ENCODE data around the gene ABHD12. TPM values are rescaled to one million over a fixed set of nuclear protein-coding genes. Genes with fewer than 3 reads are reported as not detected.

The ABHD12 gene
- total RNA-seq, 2 donors from 2014 or later = 48.2 to 52.7 TPM

DNA sequence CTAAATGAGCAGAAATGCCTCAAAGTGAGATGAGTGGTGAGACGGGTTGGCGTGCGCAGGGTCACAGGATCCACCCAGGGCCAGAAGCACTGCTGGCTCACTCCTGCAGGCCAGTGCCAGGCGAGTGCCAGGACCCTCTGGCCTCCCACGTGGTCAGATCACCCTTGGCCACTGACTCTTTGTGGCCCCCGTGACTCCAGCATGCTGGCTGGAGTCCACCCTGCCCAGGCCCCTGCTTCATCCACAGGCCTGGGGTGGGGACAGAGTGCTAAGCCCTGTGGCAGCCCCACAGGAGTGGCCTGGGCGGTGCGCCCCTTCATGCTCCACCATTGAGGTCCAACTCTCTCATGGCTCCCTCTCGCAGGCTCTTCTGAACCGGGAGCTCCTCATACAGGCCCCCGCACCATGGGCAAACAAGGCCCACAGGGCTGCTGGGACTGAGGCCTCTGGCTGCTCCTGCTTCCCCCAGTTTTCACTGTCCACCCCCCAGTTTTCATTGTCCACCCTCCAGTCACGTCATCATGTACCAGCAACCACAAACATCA is 61.6 kb downstream of the ABHD12 start:
- no peak overlapping the region for H3K9ac ChIP-seq (ENCODE audit: extremely low read depth, low read length, poor library complexity, severe bottlenecking)
- H3K36me3 Mint-ChIP-seq (ENCODE audit: low read depth) = peaks cover 20% of the 10 kb centered on the region
- H3K9me3 Mint-ChIP-seq = peaks cover 19% of the 10 kb centered on the region
- no peak overlapping the region for H3K27ac ChIP-seq (ENCODE audit: low read depth, low read length)
- H3K9me3 ChIP-seq (ENCODE audit: control insufficient read depth, low read length) = no peaks in the 10 kb centered on the region
- no peak for TF ChIP-seq CTCF (conservative IDR thresholded peaks at IDR 0.05)
- H3K4me1 ChIP-seq (ENCODE audit: control insufficient read depth, insufficient read depth, low read length) = no peaks in the 10 kb centered on the region
- H3K4me3 ChIP-seq (ENCODE audit: low read length) = no peak overlapping the region
- 89 to 94% methylated on average over 8 to 12 of the region's 12 CpGs for WGBS, 2 experiments (ENCODE audit: insufficient coverage in 1 of 2, insufficient read length in 1 of 2)
- H3K27me3 Mint-ChIP-seq (ENCODE audit: insufficient read depth) = no peaks in the 10 kb centered on the region
- peaks cover 2% of the 10 kb centered on the region for H3K4me1 Mint-ChIP-seq
- peak overlapping the region; percentile 21 for H3K27ac Mint-ChIP-seq
- no peaks in the 10 kb centered on the region for H3K27me3 ChIP-seq (ENCODE audit: control insufficient read depth, insufficient read depth, low read length, poor library complexity, severe bottlenecking)
- H3K4me3 Mint-ChIP-seq = no peak overlapping the region
- no peak for DNase-seq
- H3K36me3 ChIP-seq (ENCODE audit: control insufficient read depth, insufficient read depth, low read length) = no peaks in the 10 kb centered on the region

- Histone ChIP-seq H3K27me3 (ENCODE audit: control insufficient read depth, insufficient read depth, low read length, poor library complexity, severe bottlenecking) (no peaks in the 10 kb centered on the region), H3K9me3 (ENCODE audit: control insufficient read depth, low read length) (no peaks in the 10 kb centered on the region), H3K4me1 (ENCODE audit: control insufficient read depth, insufficient read depth, low read length) (no peaks in the 10 kb centered on the region), H3K4me3 (ENCODE audit: low read length) (no peak overlapping the region), H3K36me3 (ENCODE audit: control insufficient read depth, insufficient read depth, low read length) (peaks cover 8% of the 10 kb centered on the region), H3K9ac (ENCODE audit: extremely low read depth, low read length, poor library complexity, severe bottlenecking) (no peak overlapping the region), H3K27ac (ENCODE audit: low read depth, low read length) (no peak overlapping the region)
- Mint-ChIP-seq H3K27ac (no peak overlapping the region), H3K4me1 (peaks cover 9% of the 10 kb centered on the region), H3K4me3 (no peak overlapping the region), H3K9me3 (peaks cover 16% of the 10 kb centered on the region), H3K27me3 (ENCODE audit: insufficient read depth) (no peaks in the 10 kb centered on the region), H3K36me3 (ENCODE audit: low read depth) (peaks cover 33% of the 10 kb centered on the region)
- WGBS, 2 experiments (ENCODE audit: insufficient coverage in 1 of 2, insufficient read length in 1 of 2) = 84 to 94% methylated on average over 4 to 7 of the region's 7 CpGs
- TF ChIP-seq CTCF (conservative IDR thresholded peaks at IDR 0.05) = no peak
- DNase-seq = no peak
Measured at GRCh38 chr20:25327521-25328235, 63.0 kb downstream of the ABHD12 start.

GRCh38 chr20:25325997-25326396 is 64.6 kb downstream of the ABHD12 start:
- no peak overlapping the region for H3K4me3 ChIP-seq (ENCODE audit: low read length)
- Mint-ChIP-seq H3K9me3 (peaks cover 14% of the 10 kb centered on the region), H3K36me3 (ENCODE audit: low read depth) (peaks cover 38% of the 10 kb centered on the region), H3K4me1 (peaks cover 9% of the 10 kb centered on the region), H3K27me3 (ENCODE audit: insufficient read depth) (no peaks in the 10 kb centered on the region), H3K27ac (no peak overlapping the region), H3K4me3 (no peak overlapping the region)
- DNase-seq = peak; percentile 12
- H3K36me3 ChIP-seq (ENCODE audit: control insufficient read depth, insufficient read depth, low read length) = peaks cover 16% of the 10 kb centered on the region
- 89 to 98% methylated on average over 2 of the region's 2 CpGs for WGBS, 2 experiments (ENCODE audit: insufficient coverage in 1 of 2, insufficient read length in 1 of 2)
- H3K9me3 ChIP-seq (ENCODE audit: control insufficient read depth, low read length) = no peaks in the 10 kb centered on the region
- no peak for TF ChIP-seq CTCF (conservative IDR thresholded peaks at IDR 0.05)
- no peaks in the 10 kb centered on the region for H3K27me3 ChIP-seq (ENCODE audit: control insufficient read depth, insufficient read depth, low read length, poor library complexity, severe bottlenecking)
- no peak overlapping the region for H3K27ac ChIP-seq (ENCODE audit: low read depth, low read length)
- H3K4me1 ChIP-seq (ENCODE audit: control insufficient read depth, insufficient read depth, low read length) = no peaks in the 10 kb centered on the region
- H3K9ac ChIP-seq (ENCODE audit: extremely low read depth, low read length, poor library complexity, severe bottlenecking) = no peak overlapping the region
